Transverse colon (tissue), 4 donors: ENCODE measurements around the gene ZNF526.

ENCODE experiments used
- POLR2A ChIP-seq: fragments of 450-650 bp; IDR thresholded peaks from one replicate; pipeline ENCODE4 v1.6.1; 2016; ENCODE audit warnings: antibody characterized with exemption, mild to moderate bottlenecking, moderate library complexity
- POLR2AphosphoS5 ChIP-seq, 3 donors: sonication (generic); formaldehyde crosslinking; IDR thresholded peaks; one replicate each; pipeline ENCODE4 v1.6.1; 2016; ENCODE audit warnings: antibody characterized with exemption in 3 of 3
- TF ChIP-seq, protein P1 (sequence below), 5 experiments: fragments of 200-600 bp in 3 of 5; fragments of 450-650 bp in 2 of 5; sonication (generic) in 3 of 5; IDR thresholded peaks; 1 replicate in 2 of 5; 2 replicates in 3 of 5; pipeline ENCODE4 v1.5.1; 2016 to 2017; ENCODE audit warnings: antibody characterized with exemption in 5 of 5, inconsistent platforms in 3 of 5, mild to moderate bottlenecking in 2 of 5, moderate library complexity in 1 of 5

DNA sequence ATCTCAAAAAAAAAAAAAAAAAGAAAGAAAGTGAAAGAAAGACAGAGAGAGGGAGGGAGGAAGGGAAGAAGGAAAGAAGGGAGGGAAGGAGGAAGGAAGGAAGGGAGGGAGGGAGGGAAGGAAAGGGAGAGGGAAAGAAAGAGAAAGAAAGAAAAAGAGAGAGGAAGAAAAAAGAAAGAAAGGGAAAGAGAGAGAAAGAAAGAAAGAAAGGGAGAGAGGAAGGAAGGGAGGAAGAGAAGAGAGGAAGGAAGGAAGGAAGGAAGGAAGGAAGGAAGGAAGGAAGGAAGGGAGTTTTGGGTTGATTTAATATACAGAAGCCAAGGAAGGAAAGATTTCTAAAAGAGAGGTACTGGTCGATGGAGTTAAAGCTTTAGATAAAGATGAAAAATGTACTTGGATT lies 31.4 kb upstream of the ZNF526 start:
- no peak for TF ChIP-seq POLR2A
- no peak for TF ChIP-seq POLR2AphosphoS5 (IDR thresholded peaks at IDR 0.05)
- TF ChIP-seq, protein P1, sequence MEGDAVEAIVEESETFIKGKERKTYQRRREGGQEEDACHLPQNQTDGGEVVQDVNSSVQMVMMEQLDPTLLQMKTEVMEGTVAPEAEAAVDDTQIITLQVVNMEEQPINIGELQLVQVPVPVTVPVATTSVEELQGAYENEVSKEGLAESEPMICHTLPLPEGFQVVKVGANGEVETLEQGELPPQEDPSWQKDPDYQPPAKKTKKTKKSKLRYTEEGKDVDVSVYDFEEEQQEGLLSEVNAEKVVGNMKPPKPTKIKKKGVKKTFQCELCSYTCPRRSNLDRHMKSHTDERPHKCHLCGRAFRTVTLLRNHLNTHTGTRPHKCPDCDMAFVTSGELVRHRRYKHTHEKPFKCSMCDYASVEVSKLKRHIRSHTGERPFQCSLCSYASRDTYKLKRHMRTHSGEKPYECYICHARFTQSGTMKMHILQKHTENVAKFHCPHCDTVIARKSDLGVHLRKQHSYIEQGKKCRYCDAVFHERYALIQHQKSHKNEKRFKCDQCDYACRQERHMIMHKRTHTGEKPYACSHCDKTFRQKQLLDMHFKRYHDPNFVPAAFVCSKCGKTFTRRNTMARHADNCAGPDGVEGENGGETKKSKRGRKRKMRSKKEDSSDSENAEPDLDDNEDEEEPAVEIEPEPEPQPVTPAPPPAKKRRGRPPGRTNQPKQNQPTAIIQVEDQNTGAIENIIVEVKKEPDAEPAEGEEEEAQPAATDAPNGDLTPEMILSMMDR (IDR thresholded peaks at IDR 0.05), result no peak
